ENCODE results near the gene HLX. TPM values are rescaled to one million over a fixed set of nuclear protein-coding genes. Genes with fewer than 3 reads are reported as not detected.

The HLX gene
- total RNA-seq, 1 experiment from 2014 or later: 4.9 TPM

- in situ Hi-C loops (cut with HindIII; ENCODE audit: low pct_unique_long_range_greater_than_20kb, low sequenced_read_pairs): no loop called here
- no peak for DNase-seq (ENCODE audit: low read depth, low spot score)
Measured at GRCh38 chr1:220914283-220915116, 35.3 kb downstream of the HLX start.

GRCh38 chr1:220915117-220915440 is 35.8 kb downstream of the HLX start:
- in situ Hi-C loops (cut with HindIII; ENCODE audit: low pct_unique_long_range_greater_than_20kb, low sequenced_read_pairs): no loop called here
- no peak for DNase-seq (ENCODE audit: low read depth, low spot score)

- no peak for DNase-seq (ENCODE audit: low read depth, low spot score)
Measured at GRCh38 chr1:220915954-220916353, 36.7 kb downstream of the HLX start.

DNA sequence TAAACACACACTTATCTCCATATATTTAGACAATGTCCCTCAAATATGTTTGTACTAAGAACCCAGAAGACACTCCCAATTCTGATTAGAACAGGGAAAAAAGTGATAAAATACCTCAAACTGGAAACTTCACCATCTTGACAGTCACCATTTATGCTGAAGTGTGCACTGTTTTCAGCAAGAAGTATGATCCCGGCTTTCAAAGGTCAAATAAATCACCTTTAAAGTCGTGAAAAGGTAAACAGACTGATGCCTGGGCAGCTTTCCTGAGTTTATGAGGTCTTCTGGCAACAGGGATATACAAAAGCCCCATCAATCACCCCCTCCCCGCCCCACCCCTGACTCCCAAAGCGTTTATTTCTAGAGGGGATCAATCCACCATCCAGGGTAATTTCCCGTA is 37.9 kb downstream of the HLX start:
- no peak for DNase-seq (ENCODE audit: low read depth, low spot score)
- in situ Hi-C loops (cut with HindIII; ENCODE audit: low pct_unique_long_range_greater_than_20kb, low sequenced_read_pairs): no loop called here

More at GRCh38 chr1:220915954-220916353, 36.7 kb downstream of the HLX start:
- in situ Hi-C loops (cut with HindIII; ENCODE audit: low pct_unique_long_range_greater_than_20kb, low sequenced_read_pairs): no loop called here

DNA sequence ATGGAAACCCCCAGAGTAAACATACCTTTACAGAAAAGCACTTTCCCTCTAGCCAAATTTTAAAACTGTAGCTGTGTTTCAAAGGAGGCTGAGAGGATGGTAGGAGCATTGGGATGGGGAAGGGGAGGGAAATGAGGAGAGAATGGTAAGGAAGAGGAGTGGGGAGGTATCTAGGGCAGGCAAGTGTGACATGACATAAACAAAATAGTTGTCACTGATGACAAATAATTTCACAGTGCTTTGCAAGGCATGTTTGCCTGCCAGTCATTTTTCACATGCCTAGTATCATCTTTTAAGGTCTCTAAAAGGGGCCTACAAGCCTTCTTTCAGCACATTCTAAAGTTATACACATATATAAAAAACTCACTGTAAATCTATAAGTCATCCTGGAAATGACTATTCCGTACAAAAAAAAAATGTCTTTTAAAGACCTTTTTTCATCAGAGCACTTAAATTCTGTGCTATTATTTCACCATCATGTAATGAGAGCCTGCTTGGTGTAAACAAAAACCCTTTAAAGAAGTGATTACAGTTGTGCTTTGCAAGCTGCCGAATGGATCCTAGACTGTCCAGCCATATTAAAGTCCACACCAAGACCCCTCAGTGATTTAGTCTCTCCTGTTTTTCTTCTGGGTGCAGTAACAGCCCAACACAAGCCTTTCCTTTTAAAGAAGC is 38.4 kb downstream of the HLX start:
- in situ Hi-C loops (cut with HindIII; ENCODE audit: low pct_unique_long_range_greater_than_20kb, low sequenced_read_pairs): no loop called here
- DNase-seq (ENCODE audit: low read depth, low spot score): no peak

DNA sequence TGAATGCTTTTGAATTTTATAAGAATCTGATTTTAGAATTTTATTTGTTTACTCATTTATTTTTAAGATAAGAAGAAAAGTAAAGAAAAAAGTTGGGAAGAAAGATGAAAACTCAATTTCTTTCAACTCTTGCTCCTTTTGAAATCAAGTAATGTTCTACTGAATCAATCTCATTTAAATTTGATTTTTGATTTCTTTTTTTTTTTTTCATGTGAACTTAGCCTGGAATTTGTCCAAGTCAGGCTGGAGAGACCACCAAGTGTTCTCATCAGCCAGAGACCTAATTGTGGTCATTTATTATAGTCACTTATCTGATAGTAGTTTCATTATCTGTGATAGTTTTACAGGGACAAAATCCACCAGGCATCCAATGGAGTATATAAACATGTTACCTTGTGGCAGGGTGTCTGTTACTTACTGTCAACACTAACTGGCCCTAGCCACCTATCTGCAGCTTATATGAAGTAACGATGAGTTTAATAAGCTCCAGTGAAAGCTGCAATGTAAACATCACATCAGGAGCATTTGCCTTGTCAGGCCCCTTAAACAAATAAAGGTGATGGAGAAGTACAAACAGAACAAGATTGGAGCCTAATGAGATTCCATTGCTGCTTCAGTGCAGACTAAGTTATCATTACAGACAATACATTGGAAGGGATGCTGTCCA is 39.2 kb downstream of the HLX start:
- in situ Hi-C loops (cut with HindIII; ENCODE audit: low pct_unique_long_range_greater_than_20kb, low sequenced_read_pairs): no loop called here
- no peak for DNase-seq (ENCODE audit: low read depth, low spot score)

DNA sequence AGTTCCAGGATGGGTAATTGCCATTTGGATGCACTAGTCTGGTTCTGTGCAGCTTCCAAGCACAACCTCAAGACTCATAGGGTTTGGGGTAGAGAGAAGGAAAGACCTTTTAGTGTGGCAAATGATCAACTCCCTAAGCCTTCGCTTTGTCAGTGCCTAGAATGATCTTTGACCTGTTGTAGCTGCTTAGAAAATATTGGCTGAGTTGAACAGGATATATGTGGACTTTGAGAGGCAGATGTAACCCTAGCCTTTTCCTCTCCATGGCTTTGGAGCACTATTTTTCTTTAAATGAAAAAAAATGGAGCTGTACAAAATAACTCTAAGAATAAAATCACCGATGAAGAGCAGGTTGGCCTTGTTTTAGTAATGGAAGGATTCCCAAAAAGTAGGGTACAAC is 41.7 kb downstream of the HLX start:
- in situ Hi-C loops (cut with HindIII; ENCODE audit: low pct_unique_long_range_greater_than_20kb, low sequenced_read_pairs): no loop called here

GRCh38 chr1:220921498-220921897 is 42.3 kb downstream of the HLX start:
- no peak for DNase-seq (ENCODE audit: low read depth, low spot score)
- in situ Hi-C loops (cut with HindIII; ENCODE audit: low pct_unique_long_range_greater_than_20kb, low sequenced_read_pairs): no loop called here

More for the DNA sequence above, 41.7 kb downstream of the HLX start:
- no peak for DNase-seq (ENCODE audit: low read depth, low spot score)

GRCh38 chr1:220921971-220922635 is 42.9 kb downstream of the HLX start:
- in situ Hi-C loops (cut with HindIII; ENCODE audit: low pct_unique_long_range_greater_than_20kb, low sequenced_read_pairs): no loop called here
- DNase-seq (ENCODE audit: low read depth, low spot score): no peak

- in situ Hi-C loops (cut with HindIII; ENCODE audit: low pct_unique_long_range_greater_than_20kb, low sequenced_read_pairs): no loop called here
- DNase-seq (ENCODE audit: low read depth, low spot score): no peak
Measured at GRCh38 chr1:220922951-220923350, 43.7 kb downstream of the HLX start.

DNA sequence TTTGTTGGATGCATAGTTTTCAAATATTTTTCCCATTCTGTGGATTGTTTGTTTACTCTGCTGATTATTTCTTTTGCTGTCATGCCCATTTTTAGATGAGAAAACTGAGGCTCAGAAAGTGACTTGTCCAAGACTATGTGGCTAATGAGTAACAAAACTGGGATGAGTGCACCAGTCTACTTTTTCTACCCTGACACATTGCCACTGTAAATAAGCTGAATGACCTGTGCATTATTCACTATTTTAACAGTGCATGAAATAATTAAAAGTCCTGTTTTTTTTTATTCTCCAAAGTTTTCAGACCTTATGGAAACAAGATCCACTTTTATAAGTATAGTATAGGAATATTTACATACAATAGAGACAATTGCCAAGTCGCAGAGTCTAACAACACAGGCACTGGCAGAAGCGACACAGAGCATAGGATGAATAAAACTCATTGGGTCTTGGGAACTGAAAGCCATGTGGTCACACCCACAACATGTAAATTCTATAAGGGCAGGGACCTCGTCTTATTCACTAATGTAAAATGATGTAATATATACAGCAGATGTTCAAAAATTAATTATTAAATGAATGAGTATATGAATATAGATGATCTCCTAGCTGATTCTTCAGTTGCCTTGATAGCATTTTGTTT is 45.2 kb downstream of the HLX start:
- in situ Hi-C loops (cut with HindIII; ENCODE audit: low pct_unique_long_range_greater_than_20kb, low sequenced_read_pairs): no loop called here
- no peak for DNase-seq (ENCODE audit: low read depth, low spot score)

DNA sequence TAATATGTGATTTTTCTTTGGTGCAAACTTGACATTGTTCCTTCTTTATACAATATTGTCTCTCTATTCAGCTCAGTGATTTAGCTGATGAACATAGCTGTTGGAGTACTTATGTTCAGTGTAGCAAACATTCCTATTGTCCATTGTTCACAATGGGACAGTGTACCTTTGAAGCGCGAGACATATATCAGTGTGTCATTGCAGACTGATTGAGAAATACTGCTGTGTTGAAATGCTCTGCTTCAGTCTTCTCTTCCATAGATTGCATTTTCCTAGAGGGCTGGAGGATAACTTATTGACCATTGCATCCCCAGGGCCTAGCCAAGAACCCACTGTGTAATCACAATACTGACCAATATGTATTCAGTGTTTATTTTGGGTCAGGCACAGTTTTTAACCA is 46.5 kb downstream of the HLX start:
- in situ Hi-C loops (cut with HindIII; ENCODE audit: low pct_unique_long_range_greater_than_20kb, low sequenced_read_pairs): no loop called here

GRCh38 chr1:220926146-220926545 is 46.9 kb downstream of the HLX start:
- in situ Hi-C loops (cut with HindIII; ENCODE audit: low pct_unique_long_range_greater_than_20kb, low sequenced_read_pairs): no loop called here
- no peak for DNase-seq (ENCODE audit: low read depth, low spot score)

More for the DNA sequence above, 46.5 kb downstream of the HLX start:
- no peak for DNase-seq (ENCODE audit: low read depth, low spot score)

DNA sequence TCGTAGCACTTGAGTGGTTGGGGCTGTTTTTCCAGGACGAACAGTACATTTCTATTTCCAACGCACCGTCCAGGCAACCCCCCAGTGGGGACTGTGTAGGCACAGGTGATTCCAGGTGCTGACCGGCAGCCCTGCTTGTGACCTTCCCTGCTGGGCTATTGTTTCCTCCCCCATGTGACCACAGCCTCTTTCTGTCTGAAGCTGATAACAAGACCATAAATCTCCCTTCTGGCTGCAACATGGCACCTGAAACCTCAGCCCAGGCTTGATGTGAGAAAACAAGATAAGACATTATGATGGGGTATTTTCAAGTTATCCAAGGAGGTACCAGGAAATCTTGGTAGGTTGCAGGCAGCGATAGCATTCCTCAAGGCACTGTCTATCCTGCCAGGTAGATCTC is 48.2 kb downstream of the HLX start:
- no peak for DNase-seq (ENCODE audit: low read depth, low spot score)
- in situ Hi-C loops (cut with HindIII; ENCODE audit: low pct_unique_long_range_greater_than_20kb, low sequenced_read_pairs): no loop called here

GRCh38 chr1:220928320-220928719 is 49.1 kb downstream of the HLX start:
- no peak for DNase-seq (ENCODE audit: low read depth, low spot score)
- in situ Hi-C loops (cut with HindIII; ENCODE audit: low pct_unique_long_range_greater_than_20kb, low sequenced_read_pairs): no loop called here

DNA sequence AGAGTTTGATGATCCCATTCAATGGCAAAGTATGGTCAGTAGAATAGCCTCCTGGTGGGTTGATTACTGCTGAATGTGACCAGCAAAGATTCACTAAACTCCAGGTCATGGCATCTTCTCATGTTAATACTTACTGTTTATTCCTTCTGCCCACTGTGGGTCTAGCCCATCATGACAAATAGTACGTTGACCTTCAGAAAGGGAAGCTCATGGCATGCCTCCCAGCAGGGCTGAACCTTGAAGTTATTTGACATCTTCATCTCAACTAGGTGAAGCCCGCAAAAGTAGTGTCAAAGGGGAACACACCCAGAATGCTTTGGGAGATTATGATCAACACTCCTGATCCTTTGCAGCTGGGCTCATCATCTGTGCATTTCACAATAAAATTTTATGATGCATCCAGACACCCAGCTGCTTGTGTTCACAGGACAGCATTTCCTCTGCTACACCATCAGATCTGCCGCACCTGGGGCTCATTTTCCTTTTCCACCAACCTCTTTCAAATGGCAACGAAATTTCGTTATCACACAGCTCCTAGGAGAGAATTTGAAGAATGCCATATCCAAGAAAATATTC is 49.6 kb downstream of the HLX start:
- no peak for DNase-seq (ENCODE audit: low read depth, low spot score)
- in situ Hi-C loops (cut with HindIII; ENCODE audit: low pct_unique_long_range_greater_than_20kb, low sequenced_read_pairs): no loop called here

DNA sequence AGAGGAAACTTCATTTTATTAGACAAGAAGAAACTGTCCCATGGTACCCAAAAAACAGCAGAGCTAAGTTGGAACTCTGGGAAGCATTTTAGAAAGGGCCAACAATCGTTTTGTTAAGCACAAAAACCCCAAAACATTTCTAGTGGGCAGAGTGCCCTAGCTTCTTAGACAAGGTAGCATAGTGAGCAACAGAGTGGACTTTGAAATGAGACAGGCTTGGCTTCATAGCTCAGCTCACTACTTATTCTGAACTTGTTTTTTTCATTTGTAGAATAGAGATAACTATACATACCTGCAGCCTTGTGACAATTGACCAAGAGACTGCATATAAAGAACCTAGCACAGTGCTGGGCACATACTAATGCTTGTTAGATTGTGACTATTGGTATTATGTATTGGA is 50.1 kb downstream of the HLX start:
- DNase-seq (ENCODE audit: low read depth, low spot score): no peak
- in situ Hi-C loops (cut with HindIII; ENCODE audit: low pct_unique_long_range_greater_than_20kb, low sequenced_read_pairs): no loop called here
